DND-41 (cell line): ENCODE results near the gene ABHD5.

Source experiments
- ATAC-seq: fragments of 200-7000 bp; cut with Tn5 transposase; 3 replicates; pipeline ENCODE4 v1.9.1; 2021; ENCODE audit warnings: low read depth; ENCODE audit not compliant: insufficient read depth
- DNase-seq: peaks from one replicate; pipeline ENCODE4 v3.0.0-alpha.2; 2020
- H2AFZ ChIP-seq: 2 replicates; pipeline ENCODE4 v1.6.0; 2012; ENCODE audit warnings: low read depth, low read length
- H3K27ac ChIP-seq: 2 replicates; pipeline ENCODE4 v1.5.1; 2012; ENCODE audit warnings: low read length, inconsistent platforms
- H3K27me3 ChIP-seq: fragments of 200-600 bp; sonication (generic); 2 replicates; pipeline ENCODE4 v1.6.0; 2012; ENCODE audit warnings: low read length, mild to moderate bottlenecking, inconsistent platforms; ENCODE audit not compliant: insufficient read depth, poor library complexity
- H3K36me3 ChIP-seq: 2 replicates; pipeline ENCODE4 v1.5.1; 2012; ENCODE audit warnings: low read length, inconsistent platforms; ENCODE audit not compliant: insufficient read depth
- H3K4me1 ChIP-seq: 2 replicates; pipeline ENCODE4 v1.5.1; 2012; ENCODE audit warnings: mild to moderate bottlenecking, low read length; ENCODE audit not compliant: insufficient read depth
- H3K4me2 ChIP-seq: 2 replicates; pipeline ENCODE4 v1.6.0; 2012; ENCODE audit warnings: mild to moderate bottlenecking, moderate library complexity, low read length, inconsistent platforms; ENCODE audit not compliant: insufficient read depth
- H3K4me3 ChIP-seq, 2 experiments: fragments of 200-600 bp in 1 of 2; shearing (Covaris generic) in 1 of 2; 2 replicates each; pipeline ENCODE4 v1.5.1; 2012 to 2016; ENCODE audit warnings: inconsistent platforms in 2 of 2, low read length in 2 of 2, mild to moderate bottlenecking in 2 of 2, low read depth in 1 of 2, moderate library complexity in 1 of 2
- H3K79me2 ChIP-seq: 2 replicates; pipeline ENCODE4 v1.6.0; 2012; ENCODE audit warnings: low read length, inconsistent platforms; ENCODE audit not compliant: insufficient read depth
- H3K9ac ChIP-seq: 2 replicates; pipeline ENCODE4 v1.6.0; 2012; ENCODE audit warnings: low read depth, mild to moderate bottlenecking, inconsistent platforms, low read length, moderate library complexity
- H3K9me3 ChIP-seq: 2 replicates; pipeline ENCODE4 v1.5.1; 2012; ENCODE audit warnings: low read length, moderate library complexity, mild to moderate bottlenecking, inconsistent platforms; ENCODE audit not compliant: insufficient read depth, severe bottlenecking
- H4K20me1 ChIP-seq: 2 replicates; pipeline ENCODE4 v1.6.0; 2012; ENCODE audit warnings: low read length; ENCODE audit not compliant: insufficient read depth
- EZH2 ChIP-seq: IDR thresholded peaks from 3 replicates; pipeline ENCODE4 v1.6.1; 2012; ENCODE audit warnings: borderline replicate concordance, low read depth, mild to moderate bottlenecking, moderate library complexity, low read length, inconsistent platforms; ENCODE audit not compliant: severe bottlenecking
- TF ChIP-seq, protein P1 (sequence below): IDR thresholded peaks from 2 replicates; pipeline ENCODE4 v1.5.1; 2012; ENCODE audit warnings: borderline replicate concordance, low read length, moderate library complexity, mild to moderate bottlenecking; ENCODE audit not compliant: poor library complexity, severe bottlenecking; ENCODE audit errors: extremely low read depth

ABHD5 gene

DNA sequence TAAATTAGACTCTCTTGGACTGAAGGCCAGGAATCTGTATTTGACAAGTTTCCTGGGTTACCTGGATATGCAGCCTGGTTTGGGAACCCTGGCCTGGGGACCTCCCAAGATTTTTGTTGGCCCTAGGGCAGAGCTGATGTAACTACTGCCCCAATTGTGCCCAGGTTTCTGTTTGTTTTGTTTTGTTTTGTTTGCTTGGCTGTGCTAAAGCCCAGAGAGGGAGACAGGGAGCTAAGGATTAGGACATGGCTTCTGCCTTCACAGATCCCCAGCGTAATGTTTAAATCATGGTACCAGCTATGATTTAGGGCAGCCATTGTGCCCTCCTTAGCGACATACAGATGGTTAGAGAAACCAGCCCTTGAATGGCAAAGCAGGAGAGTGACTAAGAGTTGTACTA is 47.6 kb downstream of the ABHD5 start:
- Histone ChIP-seq H3K4me1 (no peaks in the 10 kb centered on the region), H2AFZ (no peak overlapping the region), H3K4me2 (no peak overlapping the region), H4K20me1 (no peaks in the 10 kb centered on the region), H3K79me2 (no peaks in the 10 kb centered on the region), H3K4me3 (no peak overlapping the region), H3K27me3 (peaks cover 4% of the 10 kb centered on the region), H3K27ac (no peak overlapping the region), H3K9me3 (no peaks in the 10 kb centered on the region), H3K9ac (no peak overlapping the region), H3K36me3 (peaks cover 4% of the 10 kb centered on the region; the same call in 1 of the 2 replicates)
- TF ChIP-seq, protein P1, sequence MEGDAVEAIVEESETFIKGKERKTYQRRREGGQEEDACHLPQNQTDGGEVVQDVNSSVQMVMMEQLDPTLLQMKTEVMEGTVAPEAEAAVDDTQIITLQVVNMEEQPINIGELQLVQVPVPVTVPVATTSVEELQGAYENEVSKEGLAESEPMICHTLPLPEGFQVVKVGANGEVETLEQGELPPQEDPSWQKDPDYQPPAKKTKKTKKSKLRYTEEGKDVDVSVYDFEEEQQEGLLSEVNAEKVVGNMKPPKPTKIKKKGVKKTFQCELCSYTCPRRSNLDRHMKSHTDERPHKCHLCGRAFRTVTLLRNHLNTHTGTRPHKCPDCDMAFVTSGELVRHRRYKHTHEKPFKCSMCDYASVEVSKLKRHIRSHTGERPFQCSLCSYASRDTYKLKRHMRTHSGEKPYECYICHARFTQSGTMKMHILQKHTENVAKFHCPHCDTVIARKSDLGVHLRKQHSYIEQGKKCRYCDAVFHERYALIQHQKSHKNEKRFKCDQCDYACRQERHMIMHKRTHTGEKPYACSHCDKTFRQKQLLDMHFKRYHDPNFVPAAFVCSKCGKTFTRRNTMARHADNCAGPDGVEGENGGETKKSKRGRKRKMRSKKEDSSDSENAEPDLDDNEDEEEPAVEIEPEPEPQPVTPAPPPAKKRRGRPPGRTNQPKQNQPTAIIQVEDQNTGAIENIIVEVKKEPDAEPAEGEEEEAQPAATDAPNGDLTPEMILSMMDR, result no peak
- no peak for TF ChIP-seq EZH2
- ATAC-seq (no peak), DNase-seq (no peak)

- Histone ChIP-seq H3K79me2 (no peaks in the 10 kb centered on the region), H3K27ac (no peak overlapping the region), H2AFZ (no peak overlapping the region), H3K36me3 (no peaks in the 10 kb centered on the region), H3K9ac (no peak overlapping the region), H4K20me1 (no peaks in the 10 kb centered on the region), H3K9me3 (no peaks in the 10 kb centered on the region), H3K4me3 (no peak overlapping the region), H3K27me3 (peaks cover 4% of the 10 kb centered on the region), H3K4me2 (no peak overlapping the region), H3K4me1 (no peaks in the 10 kb centered on the region)
- no peak for TF ChIP-seq EZH2
- TF ChIP-seq, protein P1, result peak; percentile 20
- ATAC-seq (no peak), DNase-seq (no peak)
Measured at GRCh38 chr3:43742920-43743319, 52.2 kb downstream of the ABHD5 start.

DNA sequence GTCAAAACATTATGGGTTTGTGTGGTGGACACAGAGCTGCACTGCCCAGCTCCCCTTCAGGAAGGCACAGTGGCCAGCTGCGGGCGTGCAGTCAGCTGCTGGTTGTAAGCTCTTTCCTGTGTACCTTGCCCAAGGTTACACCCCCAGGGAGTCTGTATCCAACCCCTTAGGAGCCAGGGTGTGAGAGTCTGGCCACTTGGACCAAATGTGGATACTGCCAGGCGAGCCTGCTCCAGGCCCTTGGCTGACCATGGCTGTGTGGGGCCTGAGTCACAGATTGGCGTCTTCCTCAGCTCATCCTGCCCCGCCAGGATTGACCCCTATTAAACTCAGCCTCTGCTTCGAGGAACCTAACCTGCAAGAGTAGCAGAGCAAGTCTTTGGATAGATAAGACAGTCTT is 56.9 kb downstream of the ABHD5 start:
- Histone ChIP-seq H2AFZ (no peak overlapping the region), H3K79me2 (no peaks in the 10 kb centered on the region), H3K9ac (no peak overlapping the region), H3K9me3 (no peaks in the 10 kb centered on the region), H3K36me3 (no peaks in the 10 kb centered on the region), H3K4me2 (no peak overlapping the region), H3K27ac (no peak overlapping the region), H4K20me1 (no peaks in the 10 kb centered on the region), H3K4me3 (no peak overlapping the region), H3K4me1 (no peaks in the 10 kb centered on the region), H3K27me3 (peaks cover 7% of the 10 kb centered on the region)
- TF ChIP-seq, protein P1, result no peak
- no peak for TF ChIP-seq EZH2
- DNase-seq (no peak), ATAC-seq (no peak)

DNA sequence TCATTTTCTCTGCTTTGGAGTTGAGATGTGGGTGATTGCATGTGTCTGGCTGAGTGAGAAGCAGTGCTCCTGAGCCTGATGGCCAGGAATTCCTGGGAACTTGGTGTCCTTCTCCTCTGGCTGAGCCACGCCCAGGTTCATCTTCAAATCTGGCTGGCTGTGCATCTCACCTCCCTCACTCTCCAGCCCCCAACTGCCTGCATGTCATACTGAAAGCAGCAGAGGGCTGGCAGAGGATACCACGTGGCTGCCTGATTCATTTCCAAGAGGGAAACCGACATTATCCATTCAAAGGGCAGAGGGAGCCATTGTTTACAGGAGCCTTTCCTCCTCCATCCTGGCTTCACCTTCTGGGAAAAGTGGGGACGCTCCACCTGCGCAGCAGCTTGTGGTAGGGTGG is 57.4 kb downstream of the ABHD5 start:
- ATAC-seq, result no peak

More for the DNA sequence above, 57.4 kb downstream of the ABHD5 start:
- peaks cover 7% of the 10 kb centered on the region for H3K27me3 ChIP-seq
- no peaks in the 10 kb centered on the region for H3K9me3 ChIP-seq
- H3K4me3 ChIP-seq, result no peak overlapping the region
- no peak for TF ChIP-seq EZH2
- TF ChIP-seq, protein P1, result no peak
- DNase-seq, result no peak
- H3K27ac ChIP-seq, result no peak overlapping the region
- H3K79me2 ChIP-seq, result no peaks in the 10 kb centered on the region
- no peak overlapping the region for H2AFZ ChIP-seq
- no peaks in the 10 kb centered on the region for H3K36me3 ChIP-seq
- H3K9ac ChIP-seq, result no peak overlapping the region
- H3K4me2 ChIP-seq, result no peak overlapping the region
- no peaks in the 10 kb centered on the region for H3K4me1 ChIP-seq
- H4K20me1 ChIP-seq, result no peaks in the 10 kb centered on the region
